NCI-H1694 treated with DMSO at 0.1 percent for 48 hours (cell line): ENCODE measurements around the gene OSBPL1A.

Source experiments
- DNase-seq: peaks from one replicate; lab custom pipeline; 2025; lab: John Stamatoyannopoulos, UW

The OSBPL1A gene

DNA sequence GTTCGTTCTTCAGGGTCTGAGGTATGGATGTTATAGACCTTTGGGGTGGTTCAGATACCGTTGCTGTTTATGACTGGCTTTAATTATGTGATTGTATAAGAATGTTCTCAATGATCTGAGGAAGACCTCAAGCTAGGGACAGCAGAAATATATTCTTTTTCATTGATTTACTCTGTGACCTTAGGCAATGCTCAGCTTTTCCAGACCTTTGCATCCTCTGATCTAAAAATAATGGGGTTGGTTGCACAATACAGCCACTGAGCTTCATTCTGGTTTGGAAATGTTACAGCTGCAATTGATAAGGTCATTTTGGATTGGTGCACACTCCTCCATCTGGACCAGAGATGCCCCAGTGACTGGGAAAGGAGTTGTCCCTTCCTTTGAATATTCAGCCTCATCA lies 276.0 kb downstream of the OSBPL1A start:
- DNase-seq, result no peak

DNA sequence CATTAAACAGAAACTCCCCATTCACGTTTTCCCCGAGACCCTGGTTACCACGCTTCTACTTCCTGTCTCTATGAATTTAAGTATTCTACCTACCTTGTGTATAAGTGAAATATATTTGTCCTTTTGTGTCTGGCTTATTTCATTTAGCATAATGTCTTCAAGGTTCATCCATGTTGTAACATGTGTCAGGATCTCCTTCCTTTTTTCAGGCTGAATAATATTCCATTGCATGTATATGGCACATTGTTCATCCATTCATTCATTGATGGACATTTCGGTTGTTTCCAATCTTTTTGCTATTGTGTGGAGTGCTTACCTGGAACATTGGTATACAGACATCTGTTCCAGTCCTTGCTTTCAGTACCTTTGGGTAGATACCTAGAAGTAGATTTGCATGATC lies 276.9 kb downstream of the OSBPL1A start:
- DNase-seq, result no peak

- DNase-seq, result peak; percentile 59
Measured at GRCh38 chr18:24118750-24119577, 278.7 kb downstream of the OSBPL1A start.

DNA sequence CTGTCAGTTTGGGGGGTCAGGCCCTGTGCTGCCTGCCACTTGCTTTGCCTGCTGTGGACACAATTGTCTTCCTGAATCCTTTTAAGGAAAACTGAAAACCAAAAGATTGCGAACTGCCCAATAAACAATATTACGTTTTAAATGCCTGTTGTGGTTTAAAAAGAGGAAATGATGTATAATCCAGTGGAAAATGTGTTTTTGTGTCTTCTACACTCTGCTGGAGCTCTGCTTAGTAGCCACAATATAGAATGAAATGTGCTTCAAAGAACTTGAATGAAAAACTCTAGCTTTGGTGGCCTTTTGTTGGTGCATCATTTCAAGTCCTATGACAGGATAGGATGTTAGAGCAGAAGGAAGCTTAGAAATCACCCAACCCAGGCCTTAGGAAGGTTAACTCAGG lies 282.0 kb downstream of the OSBPL1A start:
- DNase-seq, result no peak

- DNase-seq, result no peak
Measured at GRCh38 chr18:24114924-24115549, 282.6 kb downstream of the OSBPL1A start.

- no peak for DNase-seq
Measured at GRCh38 chr18:24112874-24113615, 284.6 kb downstream of the OSBPL1A start.

DNA sequence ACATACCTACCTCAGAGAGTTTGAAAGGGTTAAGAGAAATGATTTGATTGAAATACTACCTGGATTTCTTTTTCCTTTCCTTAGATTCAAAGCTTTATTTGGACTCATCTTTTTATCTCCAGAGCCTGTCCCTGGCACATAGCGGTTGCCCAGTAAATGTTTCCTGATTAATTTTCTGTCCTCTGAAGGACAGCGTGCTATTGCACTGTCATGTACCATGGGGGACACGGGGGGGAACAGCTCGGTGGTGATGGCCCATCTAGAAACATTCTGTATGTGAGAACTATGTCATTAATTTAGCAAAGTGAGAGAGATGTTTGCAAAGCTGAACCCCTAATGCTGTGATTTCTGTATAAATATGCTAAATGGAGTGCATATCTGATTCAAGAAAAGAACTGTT lies 285.2 kb downstream of the OSBPL1A start:
- no peak for DNase-seq
